Measurements from ENCODE around the gene NFX1.

- TF ChIP-seq OTX1 (CRISPR knock-in tag; IDR thresholded peaks at IDR 0.05), result no peak
- no peak for TF ChIP-seq EP300 (IDR thresholded peaks at IDR 0.05; ENCODE audit: low read length)
- no peak for TF ChIP-seq RAD21 (CRISPR knock-in tag; conservative IDR thresholded peaks at IDR 0.05 in 1 of 2, IDR thresholded peaks at IDR 0.05 in 1 of 2)
- TF ChIP-seq THRAP3 (IDR thresholded peaks at IDR 0.05; ENCODE audit: borderline replicate concordance), result no peak
- TF ChIP-seq IRF9 (tag; IDR thresholded peaks at IDR 0.05), result no peak
These were observed 21.6 kb downstream of the NFX1 start for GRCh38 chr9:33311953-33312352.

Data from K562 (cell line).